NCI-H1092 (cell line): ENCODE results near the gene BMP7.
"Not testable (repeated sequence)": the region's sequence is repeated elsewhere in the genome, so short reads cannot be mapped to it uniquely, and the experiment has no call there.

ENCODE experiments used
- DNase-seq: peaks from one replicate; lab custom pipeline; 2025; lab: John Stamatoyannopoulos, UW

The BMP7 gene

DNA sequence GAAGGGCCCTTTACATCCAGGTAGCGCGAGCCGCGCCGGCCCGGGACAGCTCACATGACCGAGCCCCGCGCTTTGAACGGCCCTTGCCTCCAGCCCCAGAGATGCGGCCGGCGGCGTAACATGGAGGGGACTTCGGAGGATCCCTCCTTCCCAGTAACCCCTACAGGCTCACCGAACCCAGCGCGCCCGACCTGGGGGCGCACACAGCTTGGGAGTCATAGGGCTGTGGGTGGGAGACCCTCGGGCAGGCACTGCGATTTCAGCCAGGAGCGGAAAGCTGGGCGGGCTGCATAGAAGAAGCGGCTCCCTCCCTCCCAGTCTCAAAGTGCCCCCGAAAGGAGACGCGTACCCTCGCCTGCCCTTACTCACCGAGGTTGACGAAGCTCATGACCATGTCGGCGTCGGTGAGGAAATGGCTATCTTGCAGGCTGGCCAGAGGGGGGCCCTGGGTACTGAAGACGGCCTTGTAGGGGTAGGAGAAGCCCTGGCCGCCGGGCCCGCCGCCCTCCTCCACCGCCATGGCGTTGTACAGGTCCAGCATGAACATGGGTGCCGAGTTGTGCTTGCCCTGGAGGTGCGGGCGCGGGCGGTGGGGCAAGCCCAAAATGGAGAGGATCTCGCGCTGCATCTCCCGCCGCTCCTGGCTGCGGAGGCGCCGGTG is 975 bp downstream of the BMP7 start:
- DNase-seq: no peak

GRCh38 chr20:57264908-57265335 is 1.5 kb downstream of the BMP7 start:
- DNase-seq: not testable (repeated sequence)

DNA sequence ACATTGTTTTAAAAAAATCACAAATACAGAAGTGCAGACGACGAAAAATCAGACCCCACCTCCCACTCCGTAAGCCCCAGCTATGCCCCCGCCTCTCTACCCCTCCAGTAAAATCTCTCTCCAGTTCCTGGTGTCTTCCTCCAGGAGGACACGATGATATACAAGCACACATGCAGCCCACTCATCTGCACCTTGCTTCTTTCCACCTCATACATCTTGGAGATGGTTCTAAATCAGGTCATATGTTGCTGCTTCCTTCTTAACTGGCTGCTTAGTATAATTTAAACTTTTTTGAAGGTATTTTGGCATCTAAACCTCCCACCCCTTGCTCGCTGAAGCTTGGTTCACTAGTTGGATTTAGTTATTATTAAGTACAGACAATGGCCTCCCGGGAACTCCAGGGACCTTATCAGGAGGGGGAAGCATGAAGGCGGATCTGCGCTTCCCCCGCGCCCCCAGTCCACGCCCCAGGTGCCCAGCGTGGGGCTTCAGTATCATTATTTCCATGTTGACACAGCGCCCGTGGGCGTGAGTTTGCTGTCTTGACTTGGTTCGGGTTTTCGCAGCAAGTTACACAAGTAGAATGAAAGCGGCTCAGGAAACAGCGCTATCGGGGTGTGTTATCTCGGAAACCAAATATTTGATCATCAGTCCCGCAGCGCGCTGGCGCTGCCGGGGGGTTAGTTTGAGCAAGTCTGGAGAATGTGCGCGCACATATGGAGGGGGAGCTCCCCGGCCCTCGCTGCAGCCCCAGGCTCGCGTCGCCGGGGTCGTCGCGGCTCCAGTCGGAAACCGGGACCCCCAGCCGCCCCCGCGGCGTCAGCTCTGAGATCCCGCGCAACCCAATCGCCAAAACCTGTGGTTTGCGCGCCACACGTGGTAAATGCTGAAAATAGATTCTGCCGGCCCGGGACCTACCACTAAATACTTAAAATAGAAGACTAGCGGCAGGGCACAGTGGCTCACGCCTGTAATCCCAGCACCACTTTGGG is 2.3 kb downstream of the BMP7 start:
- no peak for DNase-seq

GRCh38 chr20:57262784-57263609 is 3.4 kb downstream of the BMP7 start:
- DNase-seq: no peak

- no peak for DNase-seq
These were observed 4.1 kb downstream of the BMP7 start for GRCh38 chr20:57262301-57262700.

- no peak for DNase-seq
These were observed 4.8 kb downstream of the BMP7 start for GRCh38 chr20:57261457-57262251.

GRCh38 chr20:57260934-57261333 is 5.5 kb downstream of the BMP7 start:
- DNase-seq: no peak

- DNase-seq: no peak
These were observed 6.2 kb downstream of the BMP7 start for GRCh38 chr20:57259938-57260921.

DNA sequence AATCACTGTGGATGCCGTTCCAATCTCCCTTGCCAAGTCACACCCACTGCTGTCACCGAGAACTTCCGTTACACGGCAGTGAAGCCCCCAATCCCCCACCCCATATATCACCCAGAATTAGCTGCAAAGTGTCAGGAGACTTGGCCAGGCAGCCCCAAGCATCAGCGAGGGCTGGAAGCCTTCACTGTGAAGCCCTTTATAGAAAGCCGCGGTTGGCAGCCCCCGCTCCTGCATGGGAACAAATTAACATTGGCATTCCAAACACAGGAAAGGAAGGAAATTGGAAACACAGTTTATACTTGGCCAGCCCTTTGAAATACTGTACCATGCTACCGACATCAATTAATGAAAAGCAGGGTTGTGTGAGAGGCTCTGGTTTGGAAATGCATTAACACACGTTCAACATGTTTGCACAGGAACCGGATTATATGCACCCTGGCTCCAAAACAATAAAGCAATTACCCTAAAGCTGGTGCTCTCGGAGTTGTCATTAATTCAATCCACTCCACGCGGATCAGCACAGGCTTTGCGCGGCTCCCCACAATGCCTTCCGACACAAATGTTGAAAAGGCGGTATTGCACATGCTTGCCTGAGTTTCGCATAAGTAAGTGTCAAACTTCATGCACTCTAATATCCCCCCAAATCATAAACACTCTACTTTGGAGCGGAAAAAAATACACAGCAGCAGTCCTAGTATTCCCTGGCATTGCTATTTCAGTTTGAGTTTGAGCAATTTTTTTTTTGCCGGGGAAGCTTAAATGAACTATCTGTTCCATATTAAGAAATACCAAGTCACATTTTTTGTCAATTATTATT is 7.1 kb downstream of the BMP7 start:
- DNase-seq: no peak

GRCh38 chr20:57257701-57258453 is 8.6 kb downstream of the BMP7 start:
- no peak for DNase-seq

- DNase-seq: no peak
These were observed 9.5 kb downstream of the BMP7 start for GRCh38 chr20:57256908-57257307.

DNA sequence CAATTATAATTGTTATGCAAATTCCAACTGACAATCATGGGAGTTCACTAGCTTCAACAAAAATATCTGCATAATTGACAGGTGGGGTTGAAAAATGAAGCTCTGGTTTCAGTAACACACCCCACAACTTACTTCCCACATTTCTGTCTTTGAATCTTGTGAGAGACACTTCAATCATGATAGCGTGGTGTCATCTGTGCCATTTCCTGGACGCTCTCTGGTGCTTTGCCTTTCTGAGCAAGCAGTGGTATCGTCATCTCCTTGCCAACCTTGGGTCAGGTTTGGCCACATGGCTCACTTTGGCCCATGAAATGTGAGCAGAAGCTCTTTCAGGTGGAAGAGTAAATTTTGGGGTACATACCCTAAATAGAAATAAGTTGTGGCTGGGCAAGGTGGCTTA is 10.2 kb downstream of the BMP7 start:
- no peak for DNase-seq

GRCh38 chr20:57255183-57255582 is 11.3 kb downstream of the BMP7 start:
- no peak for DNase-seq

DNA sequence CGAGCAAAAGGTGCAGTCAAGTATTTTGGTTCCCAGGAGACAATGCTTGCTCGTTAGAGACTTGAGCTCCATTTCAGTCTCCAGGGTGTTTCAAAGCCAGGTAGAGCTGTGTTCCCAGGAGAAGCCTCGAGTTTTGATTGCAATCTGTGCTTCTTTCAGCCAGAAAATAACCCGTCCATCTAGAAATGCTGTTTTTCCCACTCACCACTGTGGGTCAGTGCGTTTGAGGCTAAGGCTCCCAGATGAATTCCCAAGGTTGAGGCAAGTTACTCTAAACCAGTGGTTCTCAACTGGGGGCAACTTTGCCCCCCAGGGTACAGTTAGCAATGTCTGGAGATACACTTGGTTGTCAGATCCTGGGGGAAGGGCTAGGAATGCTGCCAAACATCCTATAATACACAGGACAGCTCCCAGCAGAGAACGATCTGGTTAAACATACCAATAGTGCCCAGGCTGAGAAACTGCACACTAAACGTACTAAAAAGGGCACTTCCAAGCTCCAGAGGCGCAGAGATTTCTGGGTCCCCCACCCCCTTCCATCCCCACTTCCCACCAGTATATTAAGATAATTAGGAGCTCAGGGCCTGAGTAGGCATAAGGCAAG is 13.8 kb downstream of the BMP7 start:
- no peak for DNase-seq

- no peak for DNase-seq
These were observed 14.5 kb downstream of the BMP7 start for GRCh38 chr20:57251949-57252348.

DNA sequence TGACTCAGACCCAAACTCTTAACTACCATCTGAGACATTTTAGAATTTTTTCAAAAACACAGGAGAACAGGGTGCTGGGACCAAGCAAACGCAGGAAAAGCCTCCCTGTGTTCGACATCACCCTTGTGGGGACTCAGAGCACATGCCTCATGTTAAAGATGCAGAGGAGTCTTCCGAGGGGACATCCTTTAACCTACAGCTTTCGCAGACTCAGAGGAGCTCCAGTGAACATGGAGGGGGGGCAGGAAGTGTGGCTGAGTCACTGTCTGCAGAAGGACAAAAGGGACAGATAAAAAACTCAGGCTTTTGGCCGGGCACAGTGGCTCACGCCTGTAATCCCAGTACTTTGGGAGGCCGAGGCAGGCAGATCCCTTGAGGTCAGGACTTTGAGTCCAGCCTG is 15.1 kb downstream of the BMP7 start:
- no peak for DNase-seq

GRCh38 chr20:57250607-57251343 is 15.7 kb downstream of the BMP7 start:
- DNase-seq: no peak

- no peak for DNase-seq
These were observed 16.7 kb downstream of the BMP7 start for GRCh38 chr20:57249772-57250171.
